ENCODE measurements around the gene RPL18.
A peak's percentile ranks its signal among the peaks of the same experiment; 100 is the strongest.

Gene RPL18

DNA sequence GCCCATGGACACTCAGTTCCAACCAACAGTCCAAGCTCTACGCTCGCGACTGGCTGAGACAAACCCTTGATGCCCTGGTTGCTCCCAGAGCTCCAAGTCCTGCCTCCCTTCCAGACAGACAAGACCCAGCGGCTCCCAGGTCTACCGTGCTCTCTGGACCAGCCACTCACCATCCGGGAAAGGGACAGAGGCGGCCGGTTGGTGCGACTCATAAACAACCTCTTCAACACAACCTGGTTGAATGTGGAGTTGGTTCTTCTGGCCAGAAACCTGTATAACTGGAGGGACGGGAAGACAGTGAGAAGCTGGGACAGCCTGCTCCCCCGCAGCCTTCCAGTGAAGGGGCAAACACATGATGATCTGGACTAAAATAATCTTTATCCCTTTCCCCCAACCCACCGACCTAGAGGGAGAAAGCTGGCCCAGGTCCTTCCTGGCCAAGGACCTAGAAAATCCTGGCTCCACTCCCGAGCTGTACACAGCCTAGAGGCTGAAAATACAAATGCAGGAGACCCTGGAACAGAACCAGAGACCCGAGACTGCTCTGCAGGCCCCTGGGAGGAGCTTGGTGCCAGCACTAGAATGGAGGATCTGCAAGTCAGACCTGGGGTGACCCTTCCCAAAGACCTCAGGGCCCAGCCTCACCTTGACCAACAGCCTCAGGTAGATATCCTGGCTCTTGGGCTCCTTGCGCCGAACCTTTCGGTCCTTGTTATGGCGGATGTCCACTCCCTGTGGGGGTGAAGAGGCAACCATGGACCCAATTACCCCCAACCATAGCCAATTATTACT is 1.6 kb downstream of the RPL18 start:
- no peaks in the 10 kb centered on the region for H3K27me3 ChIP-seq (ENCODE audit: insufficient read depth, poor library complexity, severe bottlenecking)
- H3K4me3 ChIP-seq (ENCODE audit: severe bottlenecking) = peak overlapping the region; percentile 77
- DNase-seq (ENCODE audit: low spot score) (no peak), ATAC-seq (ENCODE audit: low read depth) (no peak)
- H3K36me3 ChIP-seq (ENCODE audit: low read depth) = peaks cover 40% of the 10 kb centered on the region
- H3K9me3 ChIP-seq (ENCODE audit: severe bottlenecking) = no peaks in the 10 kb centered on the region
- peak overlapping the region; percentile 78 for H3K27ac ChIP-seq (ENCODE audit: poor library complexity, severe bottlenecking)
- H3K4me1 ChIP-seq (ENCODE audit: insufficient read depth, poor library complexity, severe bottlenecking) = peaks cover 25% of the 10 kb centered on the region
- TF ChIP-seq, protein P1, sequence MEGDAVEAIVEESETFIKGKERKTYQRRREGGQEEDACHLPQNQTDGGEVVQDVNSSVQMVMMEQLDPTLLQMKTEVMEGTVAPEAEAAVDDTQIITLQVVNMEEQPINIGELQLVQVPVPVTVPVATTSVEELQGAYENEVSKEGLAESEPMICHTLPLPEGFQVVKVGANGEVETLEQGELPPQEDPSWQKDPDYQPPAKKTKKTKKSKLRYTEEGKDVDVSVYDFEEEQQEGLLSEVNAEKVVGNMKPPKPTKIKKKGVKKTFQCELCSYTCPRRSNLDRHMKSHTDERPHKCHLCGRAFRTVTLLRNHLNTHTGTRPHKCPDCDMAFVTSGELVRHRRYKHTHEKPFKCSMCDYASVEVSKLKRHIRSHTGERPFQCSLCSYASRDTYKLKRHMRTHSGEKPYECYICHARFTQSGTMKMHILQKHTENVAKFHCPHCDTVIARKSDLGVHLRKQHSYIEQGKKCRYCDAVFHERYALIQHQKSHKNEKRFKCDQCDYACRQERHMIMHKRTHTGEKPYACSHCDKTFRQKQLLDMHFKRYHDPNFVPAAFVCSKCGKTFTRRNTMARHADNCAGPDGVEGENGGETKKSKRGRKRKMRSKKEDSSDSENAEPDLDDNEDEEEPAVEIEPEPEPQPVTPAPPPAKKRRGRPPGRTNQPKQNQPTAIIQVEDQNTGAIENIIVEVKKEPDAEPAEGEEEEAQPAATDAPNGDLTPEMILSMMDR (IDR thresholded peaks at IDR 0.05; ENCODE audit: poor library complexity, severe bottlenecking) = no peak

DNA sequence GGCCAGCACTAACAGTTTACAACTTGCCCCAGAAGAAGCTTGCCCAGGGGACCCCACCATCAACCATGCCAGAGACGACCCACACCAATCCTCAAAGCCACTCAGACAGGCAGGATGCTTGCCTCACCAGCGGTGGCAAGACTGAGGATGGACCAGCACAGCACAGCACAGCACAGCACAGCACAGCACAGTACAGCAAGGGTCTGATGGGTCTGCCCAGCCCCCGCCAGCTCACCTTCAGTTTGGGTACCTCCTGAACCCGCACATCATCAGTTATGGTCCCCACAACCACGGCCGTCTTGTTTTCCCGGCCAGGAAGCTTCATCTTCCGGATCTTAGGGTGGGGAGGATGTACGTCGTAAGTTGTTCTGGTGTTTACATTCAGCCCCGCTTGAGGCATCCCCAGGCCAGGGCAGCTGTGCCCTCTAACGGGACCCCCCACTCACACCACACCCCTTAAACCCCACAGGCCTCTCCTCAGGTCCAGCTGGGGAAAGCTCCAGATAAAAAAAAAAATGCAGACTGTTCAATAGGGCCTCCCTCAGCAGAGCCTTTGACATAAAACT is 2.4 kb downstream of the RPL18 start:
- Histone ChIP-seq H3K27ac (ENCODE audit: poor library complexity, severe bottlenecking) (peak overlapping the region; percentile 78), H3K9me3 (ENCODE audit: severe bottlenecking) (no peaks in the 10 kb centered on the region), H3K4me3 (ENCODE audit: severe bottlenecking) (no peak overlapping the region), H3K36me3 (ENCODE audit: low read depth) (peaks cover 40% of the 10 kb centered on the region), H3K27me3 (ENCODE audit: insufficient read depth, poor library complexity, severe bottlenecking) (no peaks in the 10 kb centered on the region), H3K4me1 (ENCODE audit: insufficient read depth, poor library complexity, severe bottlenecking) (peaks cover 25% of the 10 kb centered on the region)
- TF ChIP-seq, protein P1 (IDR thresholded peaks at IDR 0.05; ENCODE audit: poor library complexity, severe bottlenecking) = no peak
- DNase-seq (ENCODE audit: low spot score) (no peak), ATAC-seq (ENCODE audit: low read depth) (no peak)

DNA sequence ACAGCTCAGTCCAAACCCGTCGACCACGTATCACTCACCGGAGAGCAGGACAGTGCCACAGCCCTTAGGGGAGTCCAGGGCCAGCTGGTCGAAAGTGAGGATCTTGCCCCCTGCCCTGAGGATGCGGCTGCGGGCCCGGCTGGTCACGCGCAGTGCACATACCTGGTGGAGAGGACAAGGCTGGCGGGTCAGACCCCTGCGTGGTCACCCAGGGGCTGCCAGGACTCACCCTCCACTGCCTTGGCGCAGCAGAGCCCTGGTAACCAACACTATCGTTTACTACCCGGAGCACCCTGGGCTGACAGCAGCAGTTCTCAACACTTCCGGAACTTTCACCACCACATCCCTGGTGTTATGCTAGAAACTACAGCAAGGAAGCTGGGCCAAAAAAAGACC is 2.9 kb downstream of the RPL18 start:
- Histone ChIP-seq H3K4me1 (ENCODE audit: insufficient read depth, poor library complexity, severe bottlenecking) (peaks cover 25% of the 10 kb centered on the region), H3K27ac (ENCODE audit: poor library complexity, severe bottlenecking) (peak overlapping the region; percentile 78), H3K4me3 (ENCODE audit: severe bottlenecking) (no peak overlapping the region), H3K27me3 (ENCODE audit: insufficient read depth, poor library complexity, severe bottlenecking) (no peaks in the 10 kb centered on the region), H3K36me3 (ENCODE audit: low read depth) (peaks cover 36% of the 10 kb centered on the region), H3K9me3 (ENCODE audit: severe bottlenecking) (no peaks in the 10 kb centered on the region)
- TF ChIP-seq, protein P1 (IDR thresholded peaks at IDR 0.05; ENCODE audit: poor library complexity, severe bottlenecking) = no peak
- no peak for ATAC-seq (ENCODE audit: low read depth)
- no peak for DNase-seq (ENCODE audit: low spot score)

DNA sequence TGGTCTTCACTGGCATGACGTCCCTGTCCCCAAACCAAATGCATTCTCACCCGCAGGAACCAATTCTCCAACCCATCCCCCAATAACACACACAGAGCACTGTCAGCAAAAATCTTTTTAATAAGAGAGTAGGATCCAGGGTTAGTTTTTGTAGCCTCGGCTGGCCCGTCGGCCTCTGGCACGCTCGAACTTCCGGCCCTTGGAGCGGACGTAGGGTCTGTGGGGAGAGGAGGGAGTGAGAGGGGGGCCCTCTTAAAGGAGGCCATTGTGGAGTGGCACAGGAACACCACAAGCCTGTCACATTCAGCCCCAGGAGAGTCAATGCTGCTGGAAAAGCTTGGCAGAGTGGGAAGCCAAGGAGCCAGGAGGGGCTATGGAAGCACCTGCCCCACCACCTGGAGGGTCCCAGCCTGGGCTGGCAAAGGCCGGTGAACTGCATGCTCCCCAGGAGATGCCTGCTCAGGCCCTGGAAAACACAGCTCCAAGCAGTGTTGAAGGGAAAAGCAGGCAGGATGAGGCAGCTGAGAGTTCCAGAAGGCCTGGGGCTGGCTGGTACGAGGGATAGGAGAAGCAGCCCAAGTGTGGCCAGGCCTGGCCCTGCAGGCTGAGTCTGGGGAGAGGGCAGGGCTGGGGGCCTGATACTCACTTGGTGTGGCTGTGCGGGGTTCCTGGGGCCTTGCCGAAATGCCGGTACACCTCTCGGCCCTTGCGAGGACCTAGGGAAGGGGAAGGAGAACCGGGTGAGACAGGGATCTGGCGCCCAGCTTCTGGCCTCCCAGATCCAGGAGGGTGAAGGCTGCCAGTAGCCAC is 3.5 kb downstream of the RPL18 start:
- TF ChIP-seq, protein P1 (IDR thresholded peaks at IDR 0.05; ENCODE audit: poor library complexity, severe bottlenecking) = peak; percentile 1
- H3K36me3 ChIP-seq (ENCODE audit: low read depth) = peaks cover 36% of the 10 kb centered on the region
- no peak for DNase-seq (ENCODE audit: low spot score)
- H3K27ac ChIP-seq (ENCODE audit: poor library complexity, severe bottlenecking) = peak overlapping the region; percentile 78
- H3K27me3 ChIP-seq (ENCODE audit: insufficient read depth, poor library complexity, severe bottlenecking) = no peaks in the 10 kb centered on the region
- H3K4me1 ChIP-seq (ENCODE audit: insufficient read depth, poor library complexity, severe bottlenecking) = peaks cover 25% of the 10 kb centered on the region
- no peak for ATAC-seq (ENCODE audit: low read depth)
- H3K4me3 ChIP-seq (ENCODE audit: severe bottlenecking) = no peak overlapping the region
- no peaks in the 10 kb centered on the region for H3K9me3 ChIP-seq (ENCODE audit: severe bottlenecking)
